GM18873 (cell line): ENCODE measurements around the gene TRIM14.
A peak's percentile ranks its signal among the peaks of the same experiment; 100 is the strongest.
"Not testable (repeated sequence)": the region's sequence is repeated elsewhere in the genome, so short reads cannot be mapped to it uniquely, and the experiment has no call there.

ENCODE experiments used
- ATAC-seq: cut with Tn5 transposase; IDR thresholded peaks from one replicate; pipeline ENCODE4 v1.9.1; 2021; ENCODE audit warnings: mild to moderate bottlenecking, moderate library complexity, moderate number of reproducible peaks; ENCODE audit not compliant: unreplicated experiment, low FRiP score

Gene TRIM14

DNA sequence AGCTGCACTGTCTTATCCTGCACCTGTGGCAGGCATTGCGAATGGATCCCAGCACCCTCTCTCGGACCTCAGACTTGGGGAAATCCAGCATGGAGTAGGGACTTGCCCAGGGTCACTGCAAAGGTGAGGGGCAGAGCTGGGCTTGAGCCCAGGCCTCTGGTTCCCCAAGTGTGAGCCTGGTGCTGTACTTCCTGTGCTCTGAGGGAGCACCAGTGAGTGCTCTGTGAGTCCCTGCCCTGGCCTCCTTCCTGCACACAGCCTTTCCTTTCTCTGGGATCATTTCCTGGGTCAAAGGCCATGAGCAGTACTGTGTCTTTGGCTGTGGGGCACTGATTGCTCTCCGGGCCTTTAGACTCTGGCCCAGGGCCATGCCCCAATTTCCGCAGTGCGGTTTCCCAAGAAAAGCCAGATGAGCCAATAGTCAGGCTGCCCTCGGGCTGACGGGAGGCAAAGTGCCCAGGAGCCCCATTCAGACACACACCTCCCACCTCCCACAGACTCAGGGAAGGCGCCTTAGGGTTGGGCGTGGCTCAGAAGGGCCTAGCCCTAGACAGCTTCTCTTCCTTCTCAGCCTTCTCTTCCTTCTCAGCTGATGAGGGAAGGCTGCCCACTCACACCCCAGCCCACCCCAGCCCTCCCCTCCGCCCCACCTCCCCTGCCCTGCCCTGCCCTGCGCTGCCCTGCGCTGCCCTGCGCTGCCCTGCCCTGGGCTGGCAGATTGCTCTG is 23.3 kb upstream of the TRIM14 start:
- no peak for ATAC-seq

DNA sequence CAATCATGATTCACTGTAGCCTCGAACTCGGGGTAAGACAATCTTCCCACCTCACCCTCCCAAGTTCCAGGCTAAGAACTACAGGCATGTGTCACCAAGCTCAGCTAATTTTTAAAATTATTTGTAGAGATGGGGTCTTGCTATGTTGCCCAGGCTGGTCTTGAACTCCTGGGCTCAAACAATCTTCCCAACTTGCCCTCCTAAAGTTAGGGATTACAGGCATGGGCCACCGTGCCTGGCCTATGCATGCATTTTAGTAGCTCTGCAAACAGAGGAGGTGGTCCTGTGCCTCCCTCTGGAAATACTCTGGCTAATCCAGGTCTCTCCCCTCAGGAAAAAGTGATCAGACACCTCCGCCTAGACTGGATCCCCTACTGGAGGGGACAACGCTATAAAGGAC is 21.5 kb upstream of the TRIM14 start:
- ATAC-seq = no peak

DNA sequence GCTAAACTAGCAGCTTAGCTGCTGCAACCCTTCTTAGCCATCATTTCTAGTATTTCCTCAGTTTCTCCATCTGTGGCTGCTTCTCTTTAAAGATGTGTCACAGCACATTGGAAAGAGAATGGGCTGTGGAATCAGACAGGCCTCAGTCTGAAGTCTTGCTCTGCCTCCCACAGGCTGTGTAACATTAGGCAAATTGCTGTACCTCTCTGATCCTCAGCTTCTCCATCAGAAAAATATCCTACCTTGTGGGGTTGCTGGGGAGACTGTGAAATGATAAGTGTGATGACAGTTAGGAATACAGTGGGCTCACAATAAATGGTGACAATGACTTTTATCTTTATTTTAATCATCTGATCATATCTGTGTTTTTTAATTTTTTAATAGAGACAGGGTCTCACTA is 17.5 kb upstream of the TRIM14 start:
- ATAC-seq = no peak

DNA sequence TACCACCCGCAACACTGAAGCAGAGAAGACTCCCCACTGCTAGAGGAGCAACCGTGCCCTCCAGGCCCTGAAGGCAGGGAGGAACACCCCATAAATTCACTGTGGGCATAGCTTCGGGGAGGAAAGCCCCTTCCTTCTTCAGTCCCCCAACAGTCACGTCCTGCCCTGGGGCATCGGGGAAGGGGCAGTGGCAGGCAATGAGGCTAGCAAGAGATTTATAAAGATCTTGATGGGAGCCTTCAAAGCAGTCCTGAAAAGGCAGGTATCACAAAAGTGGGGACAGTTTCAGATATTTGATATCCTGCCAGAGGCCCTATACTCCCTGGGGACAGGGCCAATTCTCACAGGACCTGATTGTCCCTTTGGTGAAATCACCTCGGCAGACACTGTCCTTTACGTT is 16.9 kb upstream of the TRIM14 start:
- ATAC-seq = no peak

DNA sequence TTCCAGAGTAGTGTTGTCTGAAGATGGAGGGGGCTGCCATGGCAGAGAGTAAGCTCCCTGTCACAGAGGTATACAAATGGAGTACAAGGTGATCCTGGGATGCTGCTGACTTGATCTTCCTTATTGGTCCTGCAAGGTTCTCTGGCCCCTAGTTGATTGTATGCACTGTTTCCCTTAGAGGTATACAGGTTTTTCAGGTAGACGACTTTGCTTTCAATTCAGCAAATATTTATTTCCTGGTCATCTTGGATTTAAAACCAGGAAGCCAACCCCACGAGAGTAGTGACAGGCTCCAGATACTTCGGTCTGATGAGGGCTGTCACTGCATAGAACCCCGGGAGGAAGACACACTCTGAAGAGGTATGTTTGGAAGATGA is 16.5 kb upstream of the TRIM14 start:
- no peak for ATAC-seq

DNA sequence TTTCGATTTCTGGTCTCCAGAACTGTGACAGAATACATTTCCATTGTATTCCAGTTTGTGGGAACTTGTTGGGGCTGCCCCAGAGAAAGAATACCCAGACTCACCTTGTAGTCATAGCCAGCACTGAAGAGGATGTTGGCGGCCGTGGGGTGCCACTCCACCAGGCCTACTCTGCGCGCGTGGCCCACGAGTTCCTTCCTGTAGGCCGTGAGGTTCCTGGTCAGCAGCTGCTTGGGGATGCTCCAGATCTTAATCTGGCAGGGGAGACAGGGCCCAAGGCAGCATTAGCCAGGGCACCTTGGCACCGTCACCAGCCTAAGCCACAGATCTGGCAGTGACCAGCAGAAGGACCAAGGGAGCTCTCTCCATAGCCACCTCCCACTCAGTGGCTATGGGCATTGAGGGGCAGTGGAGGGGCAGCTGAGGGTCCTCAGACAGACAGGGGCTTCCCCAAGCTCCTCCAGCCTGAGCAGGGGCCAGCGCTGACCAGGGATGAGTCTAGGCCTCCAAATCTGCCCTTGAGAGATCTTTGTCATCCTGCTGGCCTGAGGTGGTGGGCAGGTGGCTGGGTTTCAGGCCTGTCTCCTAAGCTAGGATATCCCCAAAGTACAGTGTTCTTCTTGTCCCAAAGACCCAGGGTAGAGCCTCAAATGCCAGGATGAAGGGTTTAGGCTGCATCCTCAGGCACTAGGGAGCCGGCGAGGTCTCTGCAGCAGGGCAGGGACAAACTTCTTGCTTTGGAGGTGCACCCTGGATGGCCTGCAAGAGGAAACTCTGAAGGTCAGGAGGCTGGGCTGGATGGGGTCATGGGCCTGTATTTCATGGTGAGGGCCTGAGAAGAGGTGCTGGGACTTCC is 15.9 kb upstream of the TRIM14 start:
- ATAC-seq = no peak

DNA sequence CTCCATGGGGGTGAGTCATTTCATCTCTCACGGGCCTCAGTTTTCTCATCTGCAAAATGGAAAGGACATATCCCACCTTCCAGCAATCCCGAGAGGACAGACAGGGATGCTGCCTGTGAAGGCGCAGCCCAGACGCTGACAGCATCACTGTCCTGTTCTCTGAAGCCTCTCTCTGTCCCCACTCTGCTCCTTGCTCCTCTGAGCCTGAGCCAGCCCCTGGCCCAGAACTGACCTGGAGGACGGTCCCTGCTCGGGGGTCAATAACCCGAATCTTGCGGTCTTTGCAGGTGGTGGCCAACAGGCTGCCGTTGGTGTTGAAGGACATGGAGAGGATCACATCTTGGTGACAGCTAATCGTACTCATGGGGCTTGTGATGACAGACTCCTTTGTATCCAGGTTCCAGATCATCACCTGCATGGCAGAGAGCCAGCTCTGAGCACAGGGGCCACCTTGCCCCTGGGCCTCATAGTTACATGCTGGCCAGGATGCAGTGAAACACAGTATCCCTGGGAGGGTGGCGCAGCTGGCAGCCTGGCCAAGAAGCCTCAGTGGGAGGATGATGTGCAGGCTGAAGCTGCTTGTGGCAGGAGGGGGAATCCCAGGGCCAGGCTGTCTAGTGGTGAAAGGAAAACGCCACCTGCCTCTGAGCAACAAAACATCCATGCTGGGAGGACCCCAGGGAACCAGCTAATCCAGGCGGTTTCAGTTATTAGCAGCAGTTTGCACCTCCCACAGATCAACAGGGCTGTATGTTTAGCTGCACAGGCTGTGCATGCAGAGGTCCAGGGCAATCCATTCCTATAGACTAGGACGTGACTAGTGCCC is 14.0 kb upstream of the TRIM14 start:
- ATAC-seq = no peak

DNA sequence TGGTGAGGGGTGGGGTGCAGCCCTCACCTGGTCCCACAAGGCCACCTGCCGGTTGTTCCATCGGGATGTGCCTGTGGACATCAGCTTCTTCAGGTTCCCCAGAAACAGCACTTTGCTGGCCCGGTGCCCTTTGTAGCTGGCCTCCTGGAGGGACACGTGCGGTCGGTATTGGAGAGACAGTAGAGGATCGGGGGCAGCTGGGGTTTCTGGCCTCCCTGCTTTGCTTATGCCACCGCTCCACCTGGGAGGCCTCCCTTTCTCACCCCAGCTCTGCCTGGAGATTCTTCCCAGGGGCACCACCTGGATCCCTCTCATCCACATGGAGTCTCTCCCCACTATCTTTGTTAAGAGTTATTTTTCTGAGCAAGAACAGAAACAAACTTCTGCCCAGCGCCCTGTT is 13.1 kb upstream of the TRIM14 start:
- ATAC-seq = no peak

DNA sequence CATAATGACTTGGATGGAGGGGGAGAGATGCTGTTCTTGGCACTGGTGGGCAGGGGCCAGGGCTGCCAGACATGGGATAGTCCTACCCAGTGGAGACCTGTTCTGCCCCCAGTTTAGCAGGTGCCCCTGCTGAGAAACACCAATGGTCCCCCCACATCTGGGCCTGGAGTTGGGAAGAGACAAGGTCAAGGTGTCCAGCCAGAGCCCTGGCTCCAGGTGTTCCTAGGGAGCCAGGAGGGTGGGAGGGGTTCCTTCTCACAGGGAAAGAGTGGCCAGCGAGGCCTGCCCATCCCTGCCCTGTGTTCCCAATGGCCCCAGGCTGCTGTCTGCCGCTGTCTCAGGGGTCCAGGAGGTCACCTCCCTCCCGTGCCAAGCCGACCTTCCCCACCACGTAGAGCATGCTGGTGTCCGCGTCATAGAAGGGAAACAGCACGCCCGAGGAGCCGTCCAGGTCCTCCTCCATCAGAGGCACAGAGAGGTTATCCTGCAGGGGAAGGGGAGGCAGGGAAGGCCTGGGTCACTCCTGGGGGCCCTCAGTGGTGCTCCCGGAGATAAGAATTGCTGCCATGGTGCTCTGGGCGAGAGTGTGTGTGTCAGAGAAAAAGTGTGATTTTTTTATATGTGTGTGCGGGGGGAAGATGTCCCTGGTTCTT is 11.7 kb upstream of the TRIM14 start:
- ATAC-seq = no peak

DNA sequence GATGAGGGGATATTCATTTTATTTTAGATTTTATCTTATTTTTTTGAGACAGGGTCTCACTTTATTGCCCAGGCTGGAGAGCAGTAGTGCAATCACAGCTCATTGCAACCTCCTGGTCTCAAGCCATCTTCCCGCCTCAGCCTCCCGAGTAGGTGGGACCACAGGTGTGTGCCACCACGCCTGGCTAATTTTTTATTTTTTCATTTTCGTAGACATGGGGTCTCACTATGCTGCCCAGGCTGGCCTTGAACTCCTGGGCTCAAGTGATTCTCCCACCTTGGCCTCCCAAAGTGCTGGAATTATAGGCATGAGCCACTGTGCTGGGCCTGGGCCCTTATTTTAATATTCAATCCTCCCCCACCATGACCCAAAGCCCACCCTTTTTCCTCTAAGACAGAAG is 11.0 kb upstream of the TRIM14 start:
- ATAC-seq = not testable (repeated sequence)

DNA sequence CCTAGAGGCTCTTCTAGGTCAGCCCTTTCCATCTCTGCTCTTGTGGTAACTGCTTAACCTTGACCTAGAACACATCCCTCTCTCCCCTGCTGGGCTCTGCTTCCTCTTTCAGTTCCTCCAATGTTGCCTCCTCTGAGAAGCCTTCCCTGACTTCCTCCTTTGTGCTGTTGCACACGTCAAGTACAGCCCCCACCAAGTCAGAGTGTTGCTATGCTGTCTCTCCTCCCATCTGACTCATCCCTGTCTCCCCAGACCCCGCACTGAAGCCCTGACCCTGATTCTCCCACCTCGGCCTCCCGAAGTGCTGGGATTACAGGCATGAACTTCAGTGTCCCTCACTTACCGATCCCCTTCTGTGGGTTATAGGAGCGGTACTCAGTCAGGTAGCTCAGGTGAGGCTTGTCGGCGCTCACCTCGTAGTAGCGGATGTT is 10.4 kb upstream of the TRIM14 start:
- ATAC-seq = no peak

DNA sequence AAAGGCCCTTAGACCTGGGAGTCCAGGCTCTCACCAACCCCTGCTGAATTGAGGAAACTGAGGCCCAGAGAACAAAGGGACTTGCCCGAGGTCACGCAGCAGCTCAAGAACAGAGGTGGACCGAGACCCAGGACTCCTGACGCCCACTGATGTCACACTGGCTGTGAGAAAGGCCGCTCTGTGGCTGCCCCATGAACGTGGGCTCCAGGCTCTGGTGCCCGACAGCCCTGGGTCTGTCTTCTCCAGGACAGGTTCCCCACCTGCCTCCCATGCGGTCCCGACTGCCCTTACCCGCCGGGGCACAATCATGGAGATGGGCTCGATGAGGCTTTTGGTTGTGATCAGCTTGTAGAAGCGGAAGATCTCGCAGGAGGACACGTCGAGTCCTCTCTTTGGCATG is 9.3 kb upstream of the TRIM14 start:
- no peak for ATAC-seq

DNA sequence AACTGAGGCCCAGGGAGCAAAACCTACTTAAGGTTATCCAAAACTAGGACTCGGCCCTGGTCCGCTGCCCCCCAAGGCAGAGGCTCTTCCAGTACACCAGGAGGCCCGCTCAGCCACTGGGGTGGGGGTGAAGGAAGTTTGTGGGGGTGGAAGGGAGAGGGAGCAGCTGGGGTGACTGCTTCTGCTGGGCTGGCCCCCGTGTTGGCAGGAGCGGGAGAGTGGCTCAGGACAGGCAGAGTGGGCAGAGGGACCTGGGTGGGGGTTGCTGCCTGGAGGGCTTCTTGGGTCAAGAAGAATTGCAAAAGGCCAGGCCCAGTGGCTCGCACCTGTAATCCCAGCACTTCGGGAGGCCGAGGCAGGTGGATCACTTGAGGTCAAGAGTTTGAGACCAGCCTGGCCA is 8.2 kb upstream of the TRIM14 start:
- no peak for ATAC-seq

DNA sequence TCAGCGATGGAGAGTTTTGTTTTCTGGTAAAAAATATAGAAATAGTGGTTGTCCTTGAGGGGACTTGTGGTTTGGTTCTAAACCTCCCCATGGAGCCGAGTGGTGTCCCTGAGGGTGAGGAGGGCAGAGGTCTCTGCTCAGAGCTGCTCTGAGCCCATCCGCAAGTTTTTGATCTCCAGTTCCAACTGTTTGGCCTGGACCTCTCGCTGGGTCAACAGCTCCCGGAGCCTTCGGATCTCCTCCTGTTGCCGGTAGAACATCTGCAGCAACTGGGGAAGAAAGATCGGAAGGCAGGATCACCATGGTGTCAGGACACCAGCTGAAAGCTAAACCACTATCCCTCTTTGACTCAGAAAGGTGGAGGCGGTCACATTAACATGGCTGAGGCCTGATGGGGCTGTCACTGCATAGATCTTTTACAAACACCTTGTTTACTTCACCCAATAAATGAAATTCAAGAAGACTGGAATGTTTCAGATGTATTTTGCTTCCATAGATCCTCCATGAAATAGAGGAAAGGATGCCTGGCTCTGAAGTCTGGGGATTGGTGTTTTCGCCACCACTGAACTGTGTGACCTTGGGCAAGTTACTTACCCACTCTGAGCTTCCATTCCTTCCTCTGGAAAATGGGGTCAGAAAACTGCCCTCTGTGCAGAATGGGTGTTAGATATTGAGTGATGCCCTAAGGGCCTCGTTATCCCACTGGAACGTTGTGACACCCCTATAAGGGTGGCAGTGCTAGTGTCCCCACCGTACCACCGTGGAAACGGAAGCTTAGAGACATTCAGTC is 5.8 kb upstream of the TRIM14 start:
- ATAC-seq = no peak

DNA sequence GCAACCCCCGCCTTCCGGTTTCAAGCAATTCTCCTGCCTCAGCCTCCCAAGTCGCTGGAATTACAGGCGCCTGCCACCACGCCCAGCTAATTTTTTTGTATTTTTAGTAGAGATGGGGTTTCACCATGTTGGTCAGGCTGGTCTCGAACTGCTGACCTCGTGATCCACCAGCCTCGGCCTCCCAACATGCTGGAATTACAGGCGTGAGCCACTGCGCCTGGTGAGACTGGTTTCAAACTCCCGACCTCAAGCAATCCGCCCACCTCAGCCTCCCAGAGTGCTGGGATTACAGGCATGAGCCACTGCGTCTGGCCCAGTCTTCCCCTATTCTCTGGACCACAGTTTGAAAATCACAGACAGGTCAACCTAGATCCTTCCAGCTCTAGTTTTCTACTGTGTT is 5.1 kb upstream of the TRIM14 start:
- ATAC-seq = not testable (repeated sequence)

DNA sequence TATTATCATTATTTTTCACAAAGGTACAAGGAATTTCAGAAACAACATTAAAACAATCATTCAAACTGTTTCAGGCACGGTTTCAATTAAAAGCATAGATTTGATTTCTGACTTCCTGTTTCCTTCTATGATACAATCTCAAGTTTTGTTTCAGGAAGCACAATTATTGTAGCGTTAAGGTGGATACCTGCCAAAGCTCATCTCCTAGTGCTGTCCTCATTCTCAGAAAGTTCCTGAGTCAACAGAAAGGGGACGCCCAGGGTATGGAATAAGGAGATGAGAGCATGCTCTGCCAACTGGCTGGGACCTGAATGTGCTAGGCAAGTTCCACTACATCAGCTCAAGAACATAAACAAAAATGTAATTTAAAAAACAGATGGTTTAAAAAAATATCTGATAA is 2.0 kb upstream of the TRIM14 start:
- ATAC-seq = no peak

DNA sequence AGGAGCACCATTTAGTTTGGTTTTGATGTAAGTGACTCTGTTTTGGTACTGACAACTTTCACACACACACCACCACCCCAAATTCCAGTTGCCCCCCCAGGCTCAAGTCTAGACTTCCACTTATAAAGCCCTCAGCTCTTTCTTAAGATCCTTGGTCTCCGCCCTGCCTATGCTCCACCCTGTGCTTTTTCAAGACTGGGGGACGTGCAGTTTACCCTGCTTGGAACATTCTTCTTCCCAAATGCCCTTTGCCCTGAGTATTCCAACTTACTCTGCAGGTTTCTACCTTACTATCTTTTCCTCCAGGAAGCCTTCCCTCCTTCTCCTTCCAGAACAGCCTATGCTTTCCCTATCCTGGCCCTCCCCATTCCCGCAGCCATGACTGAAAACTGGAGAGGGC is 1.5 kb upstream of the TRIM14 start:
- ATAC-seq = no peak

DNA sequence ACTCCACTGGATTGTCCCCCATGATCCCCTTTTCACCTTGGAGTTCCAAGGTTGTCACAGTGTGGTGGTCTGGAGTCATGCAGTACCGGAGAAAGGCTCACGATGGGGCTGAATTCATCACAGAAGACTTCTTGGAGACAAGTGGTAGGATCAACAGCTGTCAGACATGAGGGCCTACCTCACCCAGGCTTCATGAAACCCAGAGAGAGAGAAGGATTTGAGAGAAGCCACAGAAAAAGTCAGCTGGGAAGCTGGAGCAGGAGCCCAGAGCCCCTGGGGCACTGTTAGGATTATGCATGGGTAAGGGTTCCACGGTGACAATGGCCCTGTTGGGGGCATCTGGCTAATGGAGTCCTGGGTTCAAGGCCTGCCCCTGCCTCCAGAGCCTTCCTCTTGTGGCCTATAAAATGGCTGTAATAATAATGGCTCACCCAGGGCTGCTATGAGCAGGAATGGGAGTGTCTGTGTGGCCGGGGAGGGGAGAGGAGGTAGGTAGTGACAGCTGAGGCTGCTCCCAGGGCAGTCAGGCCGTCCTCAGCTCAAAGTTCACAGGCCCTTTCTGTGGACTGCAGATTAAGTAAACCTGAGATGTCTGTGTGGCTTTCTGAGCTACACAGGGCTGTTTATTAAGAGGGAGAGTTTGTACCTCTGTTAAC is 910 bp downstream of the TRIM14 start:
- peak; percentile 50 for ATAC-seq

DNA sequence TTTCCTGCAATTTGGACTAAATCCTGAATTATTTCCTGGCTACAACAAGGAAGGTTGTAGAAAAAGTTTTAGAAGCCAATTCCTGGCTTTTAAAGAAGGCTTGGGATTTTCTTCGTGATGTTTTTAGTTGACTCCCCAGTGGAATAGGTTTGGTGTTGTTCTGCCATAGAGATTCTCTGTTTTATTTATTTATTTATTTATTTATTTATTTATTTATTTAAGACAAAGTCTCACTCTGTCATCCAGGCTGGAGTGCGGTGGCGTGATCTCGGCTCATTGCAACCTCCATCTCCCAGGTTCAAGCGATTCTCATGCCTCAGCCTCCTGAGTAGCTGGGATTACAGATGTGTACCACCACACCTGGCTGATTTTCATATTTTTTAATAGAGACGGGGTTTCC is 1.9 kb downstream of the TRIM14 start:
- ATAC-seq = not testable (repeated sequence)
